Psoas muscle (tissue), 8 donors: Measurements from ENCODE around the gene TBK1. TPM values are rescaled to one million over a fixed set of nuclear protein-coding genes. Genes with fewer than 3 reads are reported as not detected.

Source experiments
- ATAC-seq, 4 donors: fragments of 200-7000 bp; cut with Tn5 transposase; one replicate each; pipeline ENCODE4 v1.9.1; 2020; ENCODE audit warnings: moderate library complexity in 3 of 4, mild to moderate bottlenecking in 2 of 4
- DNase-seq, 2 donors: peaks; one replicate each; pipeline ENCODE4 v3.0.0-alpha.2; 2020
- H3K27ac ChIP-seq: fragments of 200-600 bp; one replicate; pipeline ENCODE4 v1.8.0; 2022
- H3K27me3 ChIP-seq, 3 donors: fragments of 200-600 bp in 1 of 3; one replicate each; pipeline versions ENCODE4 v1.6.1 to v1.8.0; 2013 to 2022; ENCODE audit warnings: low read length in 2 of 3, mild to moderate bottlenecking in 2 of 3, moderate library complexity in 1 of 3; ENCODE audit not compliant: insufficient read depth in 3 of 3
- H3K36me3 ChIP-seq, 2 donors: fragments of 200-600 bp in 1 of 2; one replicate each; pipeline versions ENCODE4 v1.6.1 to v1.8.0; 2013 to 2022; ENCODE audit warnings: low read depth in 1 of 2, mild to moderate bottlenecking in 1 of 2, moderate library complexity in 1 of 2; ENCODE audit not compliant: insufficient read depth in 1 of 2
- H3K4me1 ChIP-seq: fragments of 200-600 bp; one replicate; pipeline ENCODE4 v1.8.0; 2022
- H3K4me3 ChIP-seq: fragments of 200-600 bp; one replicate; pipeline ENCODE4 v1.8.0; 2022; ENCODE audit warnings: mild to moderate bottlenecking
- H3K9me3 ChIP-seq: fragments of 200-600 bp; one replicate; pipeline ENCODE4 v1.8.0; 2022
- WGBS, 3 donors: extraction: QIAGEN DNeasy Blood & Tissue Kit; methylation state at CpG; one replicate each; pipeline versions ENCODE4 v1.1.6 to v1.1.7; 2013; 5-methylcytosine and 5-hydroxymethylcytosine counted together
- intact Hi-C, 2 donors: fragments of 100-400 bp; cut with DNase I; formaldehyde crosslinking; loops; one replicate each; pipeline versions ENCODE4 v1.11.0 to v1.14.2; 2022
- polyA plus RNA-seq, 3 donors: library from polyadenylated mRNA; stranded (reverse); fragments of 200-250 nt; gene quantifications; one replicate each; pipeline ENCODE4 v1.2.3, GENCODE V29; 2013
- total RNA-seq, 4 donors: library from RNA; stranded (reverse); fragmentation: NEBNext Ultra II Directional in 2 of 4; extraction: Animal tissue kit (Norgen Biotek cat#: 25700) in 2 of 4; gene quantifications; one replicate each; pipeline versions ENCODE4 v1.2.1 to v1.2.4, GENCODE V29; 2021 to 2023
- TF ChIP-seq, protein P1 (sequence below): fragments of 200-600 bp; IDR thresholded peaks from one replicate; pipeline ENCODE4 v1.8.0; 2022; ENCODE audit warnings: antibody characterized with exemption
- donor health status: healthy with polysubstance abuse.
- donor health status: DM: no; HTN: no; CAD: no; lungs with moderate emphysema.
- donor health status: Bipolar disorder and iron deficiency.
- donor health status: healthy.
- donor health status: DM: yes; HTN: yes; CAD: no.
- donor health status: DM: no; HTN: no; CAD: no.
- donor health status: DM: no; HTN: no; CAD: no.
- donor health status: DM: yes; HTN: yes; CAD: no.

TBK1 gene
- total and polyA plus RNA-seq, 7 donors, result 11.6 to 39.8 (median 19.9) TPM

DNA sequence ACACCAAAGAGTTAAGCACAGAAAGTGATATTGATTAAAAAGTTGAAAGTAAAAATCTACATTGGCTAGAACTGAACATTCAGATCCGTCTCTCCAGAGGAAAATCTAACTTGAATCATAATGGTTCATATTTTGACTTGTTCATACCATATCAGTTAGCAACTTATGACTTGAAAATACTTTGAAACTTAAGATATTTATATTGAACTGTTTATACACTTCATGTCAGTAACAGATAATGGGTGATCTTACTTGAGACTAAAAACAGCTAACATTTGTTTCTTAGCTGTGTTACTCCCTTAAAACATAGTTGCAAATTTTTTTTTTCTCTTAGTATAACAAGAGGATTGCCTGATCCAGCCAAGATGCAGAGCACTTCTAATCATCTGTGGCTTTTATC is 3.6 kb downstream of the TBK1 start:
- TF ChIP-seq, protein P1, sequence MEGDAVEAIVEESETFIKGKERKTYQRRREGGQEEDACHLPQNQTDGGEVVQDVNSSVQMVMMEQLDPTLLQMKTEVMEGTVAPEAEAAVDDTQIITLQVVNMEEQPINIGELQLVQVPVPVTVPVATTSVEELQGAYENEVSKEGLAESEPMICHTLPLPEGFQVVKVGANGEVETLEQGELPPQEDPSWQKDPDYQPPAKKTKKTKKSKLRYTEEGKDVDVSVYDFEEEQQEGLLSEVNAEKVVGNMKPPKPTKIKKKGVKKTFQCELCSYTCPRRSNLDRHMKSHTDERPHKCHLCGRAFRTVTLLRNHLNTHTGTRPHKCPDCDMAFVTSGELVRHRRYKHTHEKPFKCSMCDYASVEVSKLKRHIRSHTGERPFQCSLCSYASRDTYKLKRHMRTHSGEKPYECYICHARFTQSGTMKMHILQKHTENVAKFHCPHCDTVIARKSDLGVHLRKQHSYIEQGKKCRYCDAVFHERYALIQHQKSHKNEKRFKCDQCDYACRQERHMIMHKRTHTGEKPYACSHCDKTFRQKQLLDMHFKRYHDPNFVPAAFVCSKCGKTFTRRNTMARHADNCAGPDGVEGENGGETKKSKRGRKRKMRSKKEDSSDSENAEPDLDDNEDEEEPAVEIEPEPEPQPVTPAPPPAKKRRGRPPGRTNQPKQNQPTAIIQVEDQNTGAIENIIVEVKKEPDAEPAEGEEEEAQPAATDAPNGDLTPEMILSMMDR, result no peak
- Histone ChIP-seq H3K36me3 (peaks cover 6 to 40% of the 10 kb centered on the region in 2 donors), H3K4me1 (peaks cover 23% of the 10 kb centered on the region), H3K4me3 (no peak overlapping the region), H3K27me3 (no peaks in the 10 kb centered on the region), H3K27ac (no peak overlapping the region), H3K9me3 (no peaks in the 10 kb centered on the region)
- WGBS, 3 donors, result 85 to 100% (median 92%) methylated on average over 1 of the region's 1 CpG
- no peak for ATAC-seq
- intact Hi-C loops, result no loop called here
- DNase-seq, result no peak

DNA sequence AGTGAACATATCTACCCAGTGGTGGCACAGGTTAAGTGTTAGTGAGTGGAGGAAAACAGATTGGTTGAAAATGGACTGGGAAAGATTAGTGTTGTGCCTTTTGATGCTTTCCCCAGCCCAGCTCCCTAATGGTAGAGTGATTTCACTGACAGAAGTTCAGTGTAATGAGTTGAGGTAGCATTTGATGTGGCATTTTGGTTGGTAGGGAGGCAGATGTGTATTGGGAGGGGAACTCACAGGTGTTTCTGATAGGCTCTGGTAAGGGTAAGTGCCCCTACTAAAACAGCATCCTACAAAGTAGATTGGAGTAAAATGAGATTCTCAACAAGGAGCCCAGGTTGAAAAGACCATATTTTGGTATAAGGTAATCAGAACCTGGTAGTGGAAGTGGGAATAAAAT is 4.2 kb downstream of the TBK1 start:
- H3K4me1 ChIP-seq, result peaks cover 18% of the 10 kb centered on the region
- DNase-seq, result no peak
- intact Hi-C loops, result no loop called here

DNA sequence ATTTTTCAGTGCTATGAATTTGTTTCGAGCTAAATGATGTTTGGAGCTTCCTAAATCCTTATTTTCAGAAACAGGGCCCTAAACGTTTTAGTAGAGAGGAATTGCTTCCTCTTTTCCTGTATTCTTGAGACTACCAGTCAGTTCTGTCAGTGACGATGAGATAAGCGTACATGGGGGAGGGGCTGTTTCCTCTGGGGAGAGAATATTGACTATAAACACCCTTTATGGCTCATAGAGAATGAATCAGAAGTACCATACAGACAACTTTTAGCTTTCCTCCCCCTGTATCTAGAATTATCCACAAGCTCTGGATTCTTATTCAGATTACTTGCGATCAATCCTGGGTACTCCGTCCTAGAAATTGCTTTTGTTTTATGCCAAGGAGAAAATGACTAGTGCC is 5.1 kb downstream of the TBK1 start:
- intact Hi-C loops, result no loop called here
- peaks cover 16% of the 10 kb centered on the region for H3K4me1 ChIP-seq
- ATAC-seq, result no peak

More for the DNA sequence above, 4.2 kb downstream of the TBK1 start:
- ATAC-seq, result no peak
- TF ChIP-seq, protein P1, result no peak
- Histone ChIP-seq H3K27me3 (no peaks in the 10 kb centered on the region), H3K4me3 (no peak overlapping the region), H3K27ac (no peak overlapping the region), H3K9me3 (no peaks in the 10 kb centered on the region), H3K36me3 (peaks cover 6 to 42% of the 10 kb centered on the region in 2 donors)

DNA sequence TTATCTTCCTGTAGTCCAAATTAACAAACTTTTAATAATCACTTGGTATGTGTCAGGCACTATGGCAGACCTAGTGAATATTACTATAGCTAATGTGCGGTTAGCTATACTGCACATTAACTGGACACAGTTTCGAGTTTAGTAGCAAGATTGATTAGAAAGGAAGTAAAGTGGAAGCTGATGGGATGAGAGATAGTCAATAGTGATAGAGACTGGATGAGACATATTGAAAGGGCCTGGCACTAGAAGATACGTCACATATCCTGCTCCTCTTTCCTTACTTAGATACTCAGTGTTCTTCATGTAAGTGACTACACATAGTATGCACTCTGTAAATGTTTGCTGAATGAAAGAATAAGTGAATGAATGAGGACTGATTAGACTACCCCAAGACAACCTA is 5.5 kb downstream of the TBK1 start:
- ATAC-seq, result no peak
- Histone ChIP-seq H3K4me1 (peaks cover 16% of the 10 kb centered on the region), H3K27me3 (no peaks in the 10 kb centered on the region), H3K36me3 (peaks cover 6 to 55% of the 10 kb centered on the region in 2 donors), H3K27ac (no peak overlapping the region), H3K4me3 (no peak overlapping the region), H3K9me3 (no peaks in the 10 kb centered on the region)
- TF ChIP-seq, protein P1, result no peak
- DNase-seq, result no peak
- 86 to 93% (median 91%) methylated on average over 3 of the region's 3 CpGs for WGBS, 3 donors
- intact Hi-C loops, result no loop called here

More for the DNA sequence above, 5.1 kb downstream of the TBK1 start:
- peaks cover 6 to 51% of the 10 kb centered on the region in 2 donors for H3K36me3 ChIP-seq
- H3K9me3 ChIP-seq, result no peaks in the 10 kb centered on the region
- DNase-seq, result no peak
- 63 to 75% (median 68%) methylated on average over 6 of the region's 6 CpGs for WGBS, 3 donors
- no peak overlapping the region for H3K27ac ChIP-seq
- no peak overlapping the region for H3K4me3 ChIP-seq
- H3K27me3 ChIP-seq, result no peaks in the 10 kb centered on the region
- TF ChIP-seq, protein P1, result no peak

DNA sequence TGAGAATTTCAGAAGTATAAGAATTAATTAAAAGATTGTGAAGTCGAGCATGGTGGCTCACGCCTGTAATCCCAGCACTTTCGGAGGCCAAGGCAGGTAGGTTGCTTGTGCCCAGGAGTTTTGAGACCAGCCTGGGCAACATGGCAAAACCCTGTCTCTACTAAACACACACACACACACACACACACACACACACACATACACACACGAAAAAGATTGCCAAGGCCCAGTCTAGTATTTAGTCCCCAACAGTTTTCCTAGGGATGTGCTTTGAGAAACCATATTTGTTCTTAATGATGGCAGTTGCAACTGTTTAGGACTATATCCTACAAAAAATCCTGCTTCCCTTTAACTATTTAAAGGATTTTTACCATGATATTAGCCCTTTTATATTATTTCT is 6.0 kb downstream of the TBK1 start:
- WGBS, 3 donors, result 77 to 86% (median 84%) methylated on average over 4 of the region's 4 CpGs
- H3K4me3 ChIP-seq, result no peak overlapping the region
- intact Hi-C loops, result no loop called here
- H3K27me3 ChIP-seq, result no peaks in the 10 kb centered on the region
- no peak overlapping the region for H3K27ac ChIP-seq
- DNase-seq (no peak), ATAC-seq (no peak)
- no peaks in the 10 kb centered on the region for H3K9me3 ChIP-seq
- TF ChIP-seq, protein P1, result no peak
- peaks cover 16% of the 10 kb centered on the region for H3K4me1 ChIP-seq
- H3K36me3 ChIP-seq, result peaks cover 6 to 60% of the 10 kb centered on the region in 2 donors
